ENCODE measurements around the gene HAPSTR1.
"Not testable (repeated sequence)": the region's sequence is repeated elsewhere in the genome, so short reads cannot be mapped to it uniquely, and the experiment has no call there.

HAPSTR1 gene

GRCh38 chr16:9082422-9082821 is 9.0 kb upstream of the HAPSTR1 start:
- no peak for ATAC-seq
- Mint-ChIP-seq H3K27ac (no peak overlapping the region), H3K9me3 (peaks cover 4% of the 10 kb centered on the region), H3K27me3 (no peaks in the 10 kb centered on the region), H3K4me1 (peaks cover 14% of the 10 kb centered on the region), H3K36me3 (no peaks in the 10 kb centered on the region), H3K4me3 (no peak overlapping the region)

DNA sequence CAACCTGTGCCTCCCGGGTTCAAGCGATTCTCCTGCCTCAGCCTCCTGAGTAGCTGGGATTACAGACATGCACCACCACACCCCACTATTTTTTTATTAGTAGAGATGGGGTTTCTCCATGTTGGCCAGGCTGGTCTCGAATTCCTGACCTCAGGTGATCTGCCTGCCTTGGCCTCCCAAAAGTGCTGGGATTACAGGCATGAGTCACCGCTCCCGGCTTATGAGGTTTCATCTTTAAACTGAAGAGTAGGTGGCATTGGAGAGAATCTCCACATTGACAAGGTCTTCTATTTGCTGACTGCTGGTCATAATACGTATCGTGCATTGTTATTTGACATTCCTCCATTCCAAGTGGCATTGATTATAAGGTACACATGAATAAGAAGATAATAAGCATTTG is 3.7 kb upstream of the HAPSTR1 start:
- ATAC-seq, H3K4me3 Mint-ChIP-seq, H3K9me3 Mint-ChIP-seq, H3K36me3 Mint-ChIP-seq, H3K27me3 Mint-ChIP-seq, H3K4me1 Mint-ChIP-seq, H3K27ac Mint-ChIP-seq: not testable (repeated sequence)

DNA sequence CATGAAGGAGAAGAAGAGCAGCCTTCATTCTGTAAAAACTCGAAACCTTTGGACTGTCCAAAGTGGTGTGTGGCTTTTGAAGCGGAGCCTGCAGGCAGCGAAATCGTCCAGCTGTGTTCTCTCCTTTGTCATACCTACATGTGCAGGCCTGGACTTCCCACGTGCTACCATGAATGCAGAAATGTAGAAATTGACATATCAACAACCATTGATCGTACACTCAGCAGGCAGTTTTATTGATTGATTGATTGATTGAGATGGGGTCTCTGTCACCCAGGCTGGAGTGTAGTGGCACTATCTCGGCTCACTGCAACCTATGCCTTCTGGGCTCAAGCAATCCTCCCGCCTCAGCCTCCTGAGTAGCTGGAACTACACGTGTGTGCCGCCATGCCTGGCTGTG is 2.6 kb upstream of the HAPSTR1 start:
- peaks cover 15% of the 10 kb centered on the region for H3K36me3 Mint-ChIP-seq
- peaks cover 20% of the 10 kb centered on the region for H3K4me1 Mint-ChIP-seq
- H3K27ac Mint-ChIP-seq, result no peak overlapping the region
- ATAC-seq, result no peak
- no peak overlapping the region for H3K4me3 Mint-ChIP-seq
- H3K27me3 Mint-ChIP-seq, result no peaks in the 10 kb centered on the region
- H3K9me3 Mint-ChIP-seq, result no peaks in the 10 kb centered on the region

GRCh38 chr16:9089660-9090059 is 1.8 kb upstream of the HAPSTR1 start:
- peaks cover 28% of the 10 kb centered on the region for H3K4me1 Mint-ChIP-seq
- H3K27me3 Mint-ChIP-seq, result no peaks in the 10 kb centered on the region
- peak overlapping the region; percentile 99 for H3K27ac Mint-ChIP-seq
- peak overlapping the region; percentile 78 for H3K4me3 Mint-ChIP-seq
- peaks cover 20% of the 10 kb centered on the region for H3K36me3 Mint-ChIP-seq
- no peak for ATAC-seq
- no peaks in the 10 kb centered on the region for H3K9me3 Mint-ChIP-seq

- peaks cover 24% of the 10 kb centered on the region for H3K36me3 Mint-ChIP-seq
- no peak for ATAC-seq
- peaks cover 35% of the 10 kb centered on the region for H3K4me1 Mint-ChIP-seq
- H3K9me3 Mint-ChIP-seq, result no peaks in the 10 kb centered on the region
- no peaks in the 10 kb centered on the region for H3K27me3 Mint-ChIP-seq
- H3K27ac Mint-ChIP-seq, result peak overlapping the region; percentile 99
- H3K4me3 Mint-ChIP-seq, result peak overlapping the region; percentile 78
Measured at GRCh38 chr16:9090101-9090959, 1.1 kb upstream of the HAPSTR1 start.

DNA sequence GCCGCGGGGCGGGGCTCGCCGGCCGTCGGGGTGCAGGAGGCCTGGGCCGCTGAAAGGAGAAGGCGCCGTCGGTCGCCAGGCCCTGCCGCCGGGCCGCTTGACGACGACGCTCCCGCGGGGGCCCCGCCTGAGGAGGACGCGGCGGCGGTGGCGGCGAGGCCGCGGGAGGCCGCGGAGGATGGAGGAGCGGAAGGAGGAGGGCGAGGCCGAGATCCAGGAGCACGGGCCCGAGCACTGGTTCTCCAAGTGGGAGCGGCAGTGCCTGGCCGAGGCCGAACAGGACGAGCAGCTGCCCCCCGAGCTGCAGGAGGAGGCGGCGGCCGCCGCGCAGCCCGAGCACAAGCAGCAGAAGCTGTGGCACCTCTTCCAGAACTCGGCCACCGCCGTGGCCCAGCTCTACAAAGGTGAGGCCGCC is 430 bp downstream of the HAPSTR1 start:
- Mint-ChIP-seq H3K27me3 (no peaks in the 10 kb centered on the region), H3K4me1 (peaks cover 47% of the 10 kb centered on the region), H3K27ac (peak overlapping the region; percentile 99), H3K4me3 (peak overlapping the region; percentile 78), H3K9me3 (no peaks in the 10 kb centered on the region), H3K36me3 (peaks cover 36% of the 10 kb centered on the region)
- ATAC-seq, result peak; percentile 32

DNA sequence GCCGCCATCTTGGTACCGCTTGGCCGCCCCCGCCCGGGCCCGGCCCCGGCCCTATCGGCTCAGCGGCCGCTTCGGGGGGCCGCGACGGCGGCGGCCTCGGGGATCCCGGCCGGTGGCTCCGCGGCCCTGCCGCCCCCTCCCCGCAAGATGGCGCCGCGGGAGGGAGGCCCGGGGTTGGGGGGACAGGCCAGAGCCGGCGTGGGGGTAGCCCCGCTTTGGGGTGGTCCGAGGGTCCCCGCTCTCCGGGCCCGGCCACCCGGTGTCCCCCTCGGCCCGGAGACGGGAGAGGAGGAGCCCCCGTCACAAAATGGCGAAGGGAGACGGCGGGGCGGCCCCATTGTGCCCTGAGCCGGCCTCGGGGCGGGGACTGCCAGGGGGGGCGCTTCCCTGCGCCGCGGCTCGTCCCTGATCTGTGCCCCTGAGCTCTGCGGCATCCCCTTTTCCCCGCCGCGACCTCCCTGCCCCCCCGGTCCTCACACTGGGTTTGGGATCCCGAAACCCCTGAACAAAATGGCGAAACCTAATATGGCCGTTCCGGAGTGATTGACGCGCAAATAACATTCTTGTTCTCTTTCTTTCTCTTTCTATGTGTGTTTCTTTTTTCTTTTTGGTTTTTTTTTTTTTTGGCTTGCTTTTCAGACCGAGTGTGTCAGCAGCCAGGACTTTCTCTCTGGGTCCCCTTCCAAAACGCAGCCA is 986 bp downstream of the HAPSTR1 start:
- ATAC-seq, result peak; percentile 26
- Mint-ChIP-seq H3K27ac (peak overlapping the region; percentile 99), H3K27me3 (no peaks in the 10 kb centered on the region), H3K4me1 (peaks cover 51% of the 10 kb centered on the region), H3K4me3 (peak overlapping the region; percentile 100), H3K9me3 (no peaks in the 10 kb centered on the region), H3K36me3 (peaks cover 36% of the 10 kb centered on the region)

DNA sequence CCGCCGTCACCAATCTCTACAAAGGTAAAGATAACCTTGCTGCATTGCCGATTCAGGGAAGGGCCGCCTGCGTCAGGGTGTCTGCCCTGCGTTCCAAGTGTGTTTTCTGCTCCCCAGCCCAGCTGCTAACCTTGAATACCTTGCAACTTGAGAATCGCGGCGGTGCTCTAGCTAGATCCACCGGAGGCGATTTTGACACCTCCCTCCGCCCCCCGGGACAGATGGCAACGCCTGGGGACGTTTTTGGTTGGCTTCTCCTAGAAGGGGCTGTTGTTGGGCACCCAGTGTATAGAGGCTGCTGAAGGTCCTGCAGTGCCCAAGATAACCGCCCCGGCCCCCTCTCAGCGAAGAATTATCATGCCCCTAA is 1.5 kb downstream of the HAPSTR1 start:
- Mint-ChIP-seq H3K4me3 (peak overlapping the region; percentile 100), H3K27ac (peak overlapping the region; percentile 99), H3K36me3 (peaks cover 41% of the 10 kb centered on the region), H3K4me1 (peaks cover 57% of the 10 kb centered on the region), H3K9me3 (no peaks in the 10 kb centered on the region), H3K27me3 (no peaks in the 10 kb centered on the region)
- ATAC-seq, result no peak

- peaks cover 46% of the 10 kb centered on the region for H3K36me3 Mint-ChIP-seq
Measured at GRCh38 chr16:9094011-9094846, 2.8 kb downstream of the HAPSTR1 start.

DNA sequence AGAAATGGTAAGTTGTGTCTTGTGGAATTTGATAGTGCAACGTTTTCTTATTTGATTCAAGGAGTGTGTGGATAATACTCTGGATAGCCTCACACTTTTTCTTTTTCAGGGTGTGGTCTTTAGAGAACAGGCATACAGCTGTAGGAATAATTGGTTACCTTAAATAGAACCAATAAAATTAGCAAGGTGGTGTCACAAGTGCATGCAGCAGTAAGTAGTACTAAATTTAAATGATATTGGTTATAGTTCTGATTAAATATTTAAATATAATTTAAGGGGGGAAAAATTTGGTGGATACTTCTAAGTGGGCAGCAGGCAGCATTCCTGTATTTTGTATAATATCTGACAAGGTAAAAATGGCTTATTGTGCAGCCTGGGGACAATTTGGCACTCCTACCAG is 3.7 kb downstream of the HAPSTR1 start:
- H3K36me3 Mint-ChIP-seq, result peaks cover 46% of the 10 kb centered on the region
- H3K9me3 Mint-ChIP-seq, result no peaks in the 10 kb centered on the region
- H3K4me1 Mint-ChIP-seq, result peaks cover 72% of the 10 kb centered on the region
- H3K27me3 Mint-ChIP-seq, result no peaks in the 10 kb centered on the region
- peak overlapping the region; percentile 49 for H3K27ac Mint-ChIP-seq
- no peak for ATAC-seq
- peak overlapping the region; percentile 76 for H3K4me3 Mint-ChIP-seq

More at GRCh38 chr16:9094011-9094846, 2.8 kb downstream of the HAPSTR1 start:
- Mint-ChIP-seq H3K27me3 (no peaks in the 10 kb centered on the region), H3K27ac (peak overlapping the region; percentile 99), H3K9me3 (no peaks in the 10 kb centered on the region), H3K4me3 (peak overlapping the region; percentile 100), H3K4me1 (peaks cover 69% of the 10 kb centered on the region)
- no peak for ATAC-seq

- Mint-ChIP-seq H3K27ac (peak overlapping the region; percentile 49), H3K36me3 (peaks cover 49% of the 10 kb centered on the region), H3K9me3 (no peaks in the 10 kb centered on the region), H3K27me3 (no peaks in the 10 kb centered on the region), H3K4me3 (peak overlapping the region; percentile 70), H3K4me1 (peaks cover 77% of the 10 kb centered on the region)
- no peak for ATAC-seq
Measured at GRCh38 chr16:9095656-9096397, 4.4 kb downstream of the HAPSTR1 start.

DNA sequence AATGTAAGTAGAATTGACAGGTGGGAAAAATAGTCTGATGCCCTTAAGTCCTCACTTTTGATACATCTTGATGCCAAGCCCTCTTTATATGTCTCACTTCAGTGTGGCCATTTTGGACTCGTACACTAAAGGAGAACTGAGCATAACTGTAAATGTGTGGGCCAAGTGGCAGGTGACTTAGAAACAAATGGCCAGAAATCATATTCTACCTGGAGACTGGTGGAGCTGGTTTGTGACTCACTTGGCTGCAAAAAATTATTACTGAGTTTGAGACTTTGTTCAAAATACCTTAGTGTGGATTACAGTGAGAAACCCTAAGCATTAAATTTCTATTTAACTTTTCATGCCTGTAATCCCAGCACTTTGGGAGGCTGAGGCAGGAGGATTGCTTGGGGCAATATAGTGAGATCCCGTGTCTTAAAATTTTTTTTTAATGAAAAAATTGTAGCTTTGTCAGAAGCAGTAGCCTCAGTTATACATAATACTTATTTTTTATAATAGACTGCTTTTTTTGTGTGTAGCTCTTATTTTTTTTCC is 5.0 kb downstream of the HAPSTR1 start:
- H3K4me3 Mint-ChIP-seq, result no peak overlapping the region
- ATAC-seq, result no peak
- peaks cover 84% of the 10 kb centered on the region for H3K4me1 Mint-ChIP-seq
- H3K36me3 Mint-ChIP-seq, result peaks cover 53% of the 10 kb centered on the region
- H3K27me3 Mint-ChIP-seq, result no peaks in the 10 kb centered on the region
- no peak overlapping the region for H3K27ac Mint-ChIP-seq
- no peaks in the 10 kb centered on the region for H3K9me3 Mint-ChIP-seq

GRCh38 chr16:9097266-9098219 is 6.1 kb downstream of the HAPSTR1 start:
- no peak for ATAC-seq
- no peaks in the 10 kb centered on the region for H3K9me3 Mint-ChIP-seq
- peaks cover 93% of the 10 kb centered on the region for H3K4me1 Mint-ChIP-seq
- peaks cover 61% of the 10 kb centered on the region for H3K36me3 Mint-ChIP-seq
- peak overlapping the region; percentile 28 for H3K4me3 Mint-ChIP-seq
- H3K27me3 Mint-ChIP-seq, result no peaks in the 10 kb centered on the region
- peak overlapping the region; percentile 76 for H3K27ac Mint-ChIP-seq

Data from stimulated activated memory B cell treated with anti-CD40 and anti-IgM and Interleukin-4, amounts not matched to agents 10 μg/mL and 1 μg/mL and 100 μg/mL, for 72 hours (primary cell).